ENCODE results near the gene JAZF1.

The JAZF1 gene

DNA sequence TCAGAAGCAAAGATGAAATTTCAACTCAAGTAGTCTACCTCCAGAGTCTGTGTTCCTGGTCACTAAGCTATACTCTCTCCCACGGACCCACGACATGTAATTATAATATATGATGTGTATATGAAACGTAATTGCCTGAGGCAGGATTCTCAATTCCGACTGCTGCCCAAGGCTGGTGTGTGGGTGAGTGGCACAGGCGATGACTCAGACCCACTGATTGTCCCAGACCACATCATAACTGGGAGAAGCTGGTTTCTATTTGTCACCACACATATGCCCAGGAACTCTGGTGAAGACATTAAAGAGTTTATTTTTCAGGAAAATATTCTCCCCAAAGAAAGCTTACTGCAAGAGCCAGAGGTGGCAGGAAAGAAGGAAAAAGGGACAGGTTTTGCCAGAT lies 219.3 kb downstream of the JAZF1 start (continued):
- TF ChIP-seq POU6F1 (CRISPR knock-in tag; IDR thresholded peaks at IDR 0.05; ENCODE audit: borderline replicate concordance, low read depth): no peak

GRCh38 chr7:27960415-27960814 lies 220.2 kb downstream of the JAZF1 start:
- ATAC-seq: peak; percentile 38
- TF ChIP-seq PATZ1 (CRISPR knock-in tag; IDR thresholded peaks at IDR 0.05; ENCODE audit: borderline replicate concordance) (no peak), OSR1 (CRISPR knock-in tag; IDR thresholded peaks at IDR 0.05) (no peak), ZC3H10 (CRISPR knock-in tag; IDR thresholded peaks at IDR 0.05) (no peak), TOX (CRISPR knock-in tag; IDR thresholded peaks at IDR 0.05; ENCODE audit: borderline replicate concordance) (no peak), ZFP30 (CRISPR knock-in tag; IDR thresholded peaks at IDR 0.05) (no peak), CSDC2 (CRISPR knock-in tag; IDR thresholded peaks at IDR 0.05) (no peak), RARB (CRISPR knock-in tag; IDR thresholded peaks at IDR 0.05) (no peak), ZFP3 (CRISPR knock-in tag; IDR thresholded peaks at IDR 0.05) (no peak), TCF4 (CRISPR knock-in tag; IDR thresholded peaks at IDR 0.05; ENCODE audit: borderline replicate concordance) (no peak), ARNTL (CRISPR knock-in tag; IDR thresholded peaks at IDR 0.05; ENCODE audit: borderline replicate concordance, low read depth) (no peak), BACH2 (CRISPR knock-in tag; IDR thresholded peaks at IDR 0.05; ENCODE audit: borderline replicate concordance) (no peak), ESRRG (CRISPR knock-in tag; IDR thresholded peaks at IDR 0.05) (no peak)
- TF ChIP-seq, protein P1, sequence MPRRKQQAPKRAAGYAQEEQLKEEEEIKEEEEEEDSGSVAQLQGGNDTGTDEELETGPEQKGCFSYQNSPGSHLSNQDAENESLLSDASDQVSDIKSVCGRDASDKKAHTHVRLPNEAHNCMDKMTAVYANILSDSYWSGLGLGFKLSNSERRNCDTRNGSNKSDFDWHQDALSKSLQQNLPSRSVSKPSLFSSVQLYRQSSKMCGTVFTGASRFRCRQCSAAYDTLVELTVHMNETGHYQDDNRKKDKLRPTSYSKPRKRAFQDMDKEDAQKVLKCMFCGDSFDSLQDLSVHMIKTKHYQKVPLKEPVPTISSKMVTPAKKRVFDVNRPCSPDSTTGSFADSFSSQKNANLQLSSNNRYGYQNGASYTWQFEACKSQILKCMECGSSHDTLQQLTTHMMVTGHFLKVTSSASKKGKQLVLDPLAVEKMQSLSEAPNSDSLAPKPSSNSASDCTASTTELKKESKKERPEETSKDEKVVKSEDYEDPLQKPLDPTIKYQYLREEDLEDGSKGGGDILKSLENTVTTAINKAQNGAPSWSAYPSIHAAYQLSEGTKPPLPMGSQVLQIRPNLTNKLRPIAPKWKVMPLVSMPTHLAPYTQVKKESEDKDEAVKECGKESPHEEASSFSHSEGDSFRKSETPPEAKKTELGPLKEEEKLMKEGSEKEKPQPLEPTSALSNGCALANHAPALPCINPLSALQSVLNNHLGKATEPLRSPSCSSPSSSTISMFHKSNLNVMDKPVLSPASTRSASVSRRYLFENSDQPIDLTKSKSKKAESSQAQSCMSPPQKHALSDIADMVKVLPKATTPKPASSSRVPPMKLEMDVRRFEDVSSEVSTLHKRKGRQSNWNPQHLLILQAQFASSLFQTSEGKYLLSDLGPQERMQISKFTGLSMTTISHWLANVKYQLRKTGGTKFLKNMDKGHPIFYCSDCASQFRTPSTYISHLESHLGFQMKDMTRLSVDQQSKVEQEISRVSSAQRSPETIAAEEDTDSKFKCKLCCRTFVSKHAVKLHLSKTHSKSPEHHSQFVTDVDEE (CRISPR knock-in tag; IDR thresholded peaks at IDR 0.05): no peak
- TF ChIP-seq, protein P2, sequence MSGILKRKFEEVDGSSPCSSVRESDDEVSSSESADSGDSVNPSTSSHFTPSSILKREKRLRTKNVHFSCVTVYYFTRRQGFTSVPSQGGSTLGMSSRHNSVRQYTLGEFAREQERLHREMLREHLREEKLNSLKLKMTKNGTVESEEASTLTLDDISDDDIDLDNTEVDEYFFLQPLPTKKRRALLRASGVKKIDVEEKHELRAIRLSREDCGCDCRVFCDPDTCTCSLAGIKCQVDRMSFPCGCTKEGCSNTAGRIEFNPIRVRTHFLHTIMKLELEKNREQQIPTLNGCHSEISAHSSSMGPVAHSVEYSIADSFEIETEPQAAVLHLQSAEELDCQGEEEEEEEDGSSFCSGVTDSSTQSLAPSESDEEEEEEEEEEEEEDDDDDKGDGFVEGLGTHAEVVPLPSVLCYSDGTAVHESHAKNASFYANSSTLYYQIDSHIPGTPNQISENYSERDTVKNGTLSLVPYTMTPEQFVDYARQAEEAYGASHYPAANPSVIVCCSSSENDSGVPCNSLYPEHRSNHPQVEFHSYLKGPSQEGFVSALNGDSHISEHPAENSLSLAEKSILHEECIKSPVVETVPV (CRISPR knock-in tag; IDR thresholded peaks at IDR 0.05): no peak

GRCh38 chr7:27958933-27959548 lies 221.6 kb downstream of the JAZF1 start:
- no peak for TF ChIP-seq SNAI2 (CRISPR knock-in tag; IDR thresholded peaks at IDR 0.05)
- no peak for TF ChIP-seq GLIS3 (CRISPR knock-in tag; IDR thresholded peaks at IDR 0.05)
- TF ChIP-seq ZNF70 (CRISPR knock-in tag; IDR thresholded peaks at IDR 0.05): no peak
- no peak for TF ChIP-seq RARB (CRISPR knock-in tag; IDR thresholded peaks at IDR 0.05)
- peak; percentile 89 for TF ChIP-seq ZFP3 (CRISPR knock-in tag; IDR thresholded peaks at IDR 0.05)
- no peak for TF ChIP-seq TCF4 (CRISPR knock-in tag; IDR thresholded peaks at IDR 0.05; ENCODE audit: borderline replicate concordance)
- no peak for ATAC-seq

GRCh38 chr7:27955596-27955995 lies 225.0 kb downstream of the JAZF1 start:
- TF ChIP-seq, protein P3, sequence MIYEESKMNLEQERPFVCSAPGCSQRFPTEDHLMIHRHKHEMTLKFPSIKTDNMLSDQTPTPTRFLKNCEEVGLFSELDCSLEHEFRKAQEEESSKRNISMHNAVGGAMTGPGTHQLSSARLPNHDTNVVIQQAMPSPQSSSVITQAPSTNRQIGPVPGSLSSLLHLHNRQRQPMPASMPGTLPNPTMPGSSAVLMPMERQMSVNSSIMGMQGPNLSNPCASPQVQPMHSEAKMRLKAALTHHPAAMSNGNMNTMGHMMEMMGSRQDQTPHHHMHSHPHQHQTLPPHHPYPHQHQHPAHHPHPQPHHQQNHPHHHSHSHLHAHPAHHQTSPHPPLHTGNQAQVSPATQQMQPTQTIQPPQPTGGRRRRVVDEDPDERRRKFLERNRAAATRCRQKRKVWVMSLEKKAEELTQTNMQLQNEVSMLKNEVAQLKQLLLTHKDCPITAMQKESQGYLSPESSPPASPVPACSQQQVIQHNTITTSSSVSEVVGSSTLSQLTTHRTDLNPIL (CRISPR knock-in tag; IDR thresholded peaks at IDR 0.05; ENCODE audit: low read depth): no peak
- no peak for TF ChIP-seq ESRRG (CRISPR knock-in tag; IDR thresholded peaks at IDR 0.05)
- TF ChIP-seq OSR1 (CRISPR knock-in tag; IDR thresholded peaks at IDR 0.05): no peak
- TF ChIP-seq TCF4 (CRISPR knock-in tag; IDR thresholded peaks at IDR 0.05; ENCODE audit: borderline replicate concordance): no peak
- TF ChIP-seq RARB (CRISPR knock-in tag; IDR thresholded peaks at IDR 0.05): no peak
- TF ChIP-seq ZFP30 (CRISPR knock-in tag; IDR thresholded peaks at IDR 0.05): no peak
- TF ChIP-seq TOX (CRISPR knock-in tag; IDR thresholded peaks at IDR 0.05; ENCODE audit: borderline replicate concordance): no peak
- no peak for TF ChIP-seq PPARA (CRISPR knock-in tag; IDR thresholded peaks at IDR 0.05; ENCODE audit: borderline replicate concordance)
- TF ChIP-seq CSDC2 (CRISPR knock-in tag; IDR thresholded peaks at IDR 0.05): no peak
- no peak for ATAC-seq
